ENCODE measurements around the gene MAPK8.

Gene MAPK8

GRCh38 chr10:48482207-48482606 is 175.7 kb downstream of the MAPK8 start:
- DNase-seq (ENCODE audit: insufficient read length, low spot score) (no peak), FAIRE-seq (no peak)
- TF ChIP-seq CTCF (IDR thresholded peaks at IDR 0.05; ENCODE audit: insufficient read depth, missing control alignments) = no peak

DNA sequence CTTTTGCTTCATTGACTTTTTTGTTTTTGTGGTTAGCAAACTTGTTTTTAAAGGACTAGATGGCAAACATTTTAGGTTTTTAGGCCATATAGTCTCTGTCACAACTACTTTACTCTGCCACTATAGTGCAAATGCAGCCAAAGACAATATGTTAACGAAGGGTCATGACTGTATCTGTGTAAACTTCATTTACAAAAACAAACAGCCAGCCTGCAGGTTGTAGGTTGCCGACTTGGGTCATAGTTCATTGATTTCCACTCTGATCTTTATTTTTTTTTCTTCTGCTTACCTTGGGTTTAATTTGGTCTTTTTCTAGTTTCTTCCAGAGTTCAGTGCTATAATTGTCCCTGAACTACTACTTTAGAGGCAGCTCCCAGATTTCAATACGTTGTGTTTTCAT is 178.4 kb downstream of the MAPK8 start:
- FAIRE-seq = no peak
- TF ChIP-seq CTCF (IDR thresholded peaks at IDR 0.05; ENCODE audit: insufficient read depth, missing control alignments) = no peak
- DNase-seq (ENCODE audit: insufficient read length, low spot score) = no peak

DNA sequence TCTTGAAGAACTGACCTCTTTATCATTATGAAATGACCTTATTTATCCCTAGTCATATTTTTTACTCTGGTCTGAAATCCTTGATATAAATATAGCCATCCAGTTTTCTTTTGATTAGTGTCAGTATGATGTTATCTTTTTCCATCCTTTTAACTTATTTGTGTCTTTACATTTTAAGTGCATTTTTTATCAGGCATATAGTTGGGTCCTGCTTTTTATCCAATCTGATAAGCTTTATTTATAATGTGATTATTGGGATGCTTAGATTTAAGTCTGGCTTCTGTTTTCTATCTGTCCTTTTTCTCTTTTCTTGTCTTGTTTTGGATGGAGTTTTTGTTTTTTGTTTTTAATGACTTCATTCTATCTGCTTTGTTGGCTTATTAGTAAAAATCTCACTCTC is 179.2 kb downstream of the MAPK8 start:
- FAIRE-seq = no peak
- no peak for TF ChIP-seq CTCF (IDR thresholded peaks at IDR 0.05; ENCODE audit: insufficient read depth, missing control alignments)
- no peak for DNase-seq (ENCODE audit: insufficient read length, low spot score)

GRCh38 chr10:48487244-48487643 is 180.8 kb downstream of the MAPK8 start:
- FAIRE-seq = peak; percentile 93
- DNase-seq (ENCODE audit: insufficient read length, low spot score) = peak; percentile 51
- no peak for TF ChIP-seq CTCF (IDR thresholded peaks at IDR 0.05; ENCODE audit: insufficient read depth, missing control alignments)

All from D721Med (cell line).